Muscle layer of duodenum (tissue), 2 donors: ENCODE data around the gene PDE8B.
A peak's percentile ranks its signal among the peaks of the same experiment; 100 is the strongest.

Experiments used
- H3K27ac ChIP-seq: one replicate; pipeline ENCODE4 v1.7.0; 2013; ENCODE audit warnings: mild to moderate bottlenecking, low read length
- H3K27me3 ChIP-seq: one replicate; pipeline ENCODE4 v1.7.0; 2013; ENCODE audit warnings: low read depth, mild to moderate bottlenecking, control low read depth, low read length
- H3K36me3 ChIP-seq, 2 donors: one replicate each; pipeline ENCODE4 v1.7.0; 2013; ENCODE audit warnings: low read length in 2 of 2, control low read depth in 1 of 2, mild to moderate bottlenecking in 1 of 2; ENCODE audit not compliant: insufficient read depth in 2 of 2, control insufficient read depth in 1 of 2
- H3K4me1 ChIP-seq, 2 donors: one replicate each; pipeline ENCODE4 v1.7.0; 2013; ENCODE audit warnings: low read length in 2 of 2, mild to moderate bottlenecking in 2 of 2, control low read depth in 1 of 2, moderate library complexity in 1 of 2; ENCODE audit not compliant: insufficient read depth in 2 of 2, control insufficient read depth in 1 of 2
- H3K4me3 ChIP-seq, 2 donors: one replicate each; pipeline ENCODE4 v1.7.0; 2013; ENCODE audit warnings: low read length in 2 of 2, low read depth in 1 of 2, mild to moderate bottlenecking in 1 of 2
- H3K9me3 ChIP-seq, 2 donors: one replicate each; pipeline ENCODE4 v1.7.0; 2013; ENCODE audit warnings: low read length in 2 of 2, control low read depth in 1 of 2, mild to moderate bottlenecking in 1 of 2; ENCODE audit not compliant: control insufficient read depth in 1 of 2
- donor health status: healthy.

PDE8B gene

DNA sequence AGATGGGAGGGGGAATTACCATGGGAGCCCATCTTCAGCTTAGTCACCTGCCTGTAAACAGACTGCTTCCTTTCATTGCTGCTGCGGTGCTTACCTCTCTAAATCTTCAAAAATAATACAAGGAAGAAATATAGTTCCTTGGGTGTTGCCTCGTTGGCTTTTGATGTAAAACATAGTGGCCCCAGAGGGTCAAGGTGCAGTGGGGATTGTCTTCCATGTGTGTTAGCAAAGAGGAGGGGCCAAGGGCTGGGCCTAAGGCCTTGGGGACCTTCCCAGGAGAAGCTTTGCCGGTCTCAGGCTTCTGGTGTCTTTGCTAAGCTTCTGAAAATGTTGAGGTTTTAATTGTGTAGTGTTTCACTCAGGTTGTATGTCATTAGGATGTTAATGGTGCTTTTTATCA lies 90.0 kb downstream of the PDE8B start:
- H3K9me3 ChIP-seq = no peaks in the 10 kb centered on the region

DNA sequence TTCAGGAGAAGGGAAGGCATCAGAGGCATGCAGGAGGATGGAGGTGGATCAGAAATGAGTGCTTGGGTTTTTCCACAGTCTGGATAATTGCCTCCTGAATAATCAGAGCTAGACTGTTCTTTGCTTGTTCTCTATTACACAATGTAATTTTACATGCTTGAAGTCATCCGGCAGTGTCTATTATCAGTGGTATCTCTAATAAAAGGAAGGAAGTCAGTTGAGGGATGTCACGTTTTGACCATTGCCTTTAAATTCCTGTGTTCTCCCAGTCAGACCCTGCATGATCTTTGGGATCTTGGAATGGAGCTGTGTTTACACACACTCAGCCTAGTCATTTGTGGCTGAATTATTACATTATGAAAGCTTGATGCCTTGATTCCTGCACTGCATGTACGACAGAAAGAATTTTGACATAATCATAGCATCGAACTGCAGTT lies 91.0 kb downstream of the PDE8B start:
- Histone ChIP-seq H3K4me1 (peaks cover 0 to 8% of the 10 kb centered on the region in 2 donors), H3K27ac (no peak overlapping the region), H3K4me3 (no peak overlapping the region), H3K36me3 (no peaks in the 10 kb centered on the region), H3K27me3 (no peaks in the 10 kb centered on the region), H3K9me3 (no peaks in the 10 kb centered on the region)

More for the DNA sequence above, 90.0 kb downstream of the PDE8B start:
- Histone ChIP-seq H3K4me1 (no peaks in the 10 kb centered on the region), H3K36me3 (no peaks in the 10 kb centered on the region), H3K27me3 (no peaks in the 10 kb centered on the region), H3K27ac (no peak overlapping the region), H3K4me3 (no peak overlapping the region)

GRCh38 chr5:77302247-77302646 lies 91.8 kb downstream of the PDE8B start:
- Histone ChIP-seq H3K9me3 (no peaks in the 10 kb centered on the region), H3K4me3 (no peak overlapping the region), H3K27ac (no peak overlapping the region), H3K27me3 (no peaks in the 10 kb centered on the region), H3K36me3 (no peaks in the 10 kb centered on the region), H3K4me1 (peaks cover 0 to 15% of the 10 kb centered on the region in 2 donors)

GRCh38 chr5:77302653-77303052 lies 92.2 kb downstream of the PDE8B start:
- Histone ChIP-seq H3K4me1 (peaks cover 0 to 19% of the 10 kb centered on the region in 2 donors), H3K9me3 (no peaks in the 10 kb centered on the region), H3K4me3 (no peak overlapping the region), H3K27me3 (no peaks in the 10 kb centered on the region), H3K36me3 (no peaks in the 10 kb centered on the region), H3K27ac (no peak overlapping the region)

GRCh38 chr5:77304388-77304787 lies 93.9 kb downstream of the PDE8B start:
- no peaks in the 10 kb centered on the region for H3K9me3 ChIP-seq
- H3K27ac ChIP-seq = no peak overlapping the region
- no peak overlapping the region for H3K4me3 ChIP-seq
- H3K27me3 ChIP-seq = no peaks in the 10 kb centered on the region
- H3K4me1 ChIP-seq = peaks cover 0 to 26% of the 10 kb centered on the region in 2 donors
- no peaks in the 10 kb centered on the region for H3K36me3 ChIP-seq

DNA sequence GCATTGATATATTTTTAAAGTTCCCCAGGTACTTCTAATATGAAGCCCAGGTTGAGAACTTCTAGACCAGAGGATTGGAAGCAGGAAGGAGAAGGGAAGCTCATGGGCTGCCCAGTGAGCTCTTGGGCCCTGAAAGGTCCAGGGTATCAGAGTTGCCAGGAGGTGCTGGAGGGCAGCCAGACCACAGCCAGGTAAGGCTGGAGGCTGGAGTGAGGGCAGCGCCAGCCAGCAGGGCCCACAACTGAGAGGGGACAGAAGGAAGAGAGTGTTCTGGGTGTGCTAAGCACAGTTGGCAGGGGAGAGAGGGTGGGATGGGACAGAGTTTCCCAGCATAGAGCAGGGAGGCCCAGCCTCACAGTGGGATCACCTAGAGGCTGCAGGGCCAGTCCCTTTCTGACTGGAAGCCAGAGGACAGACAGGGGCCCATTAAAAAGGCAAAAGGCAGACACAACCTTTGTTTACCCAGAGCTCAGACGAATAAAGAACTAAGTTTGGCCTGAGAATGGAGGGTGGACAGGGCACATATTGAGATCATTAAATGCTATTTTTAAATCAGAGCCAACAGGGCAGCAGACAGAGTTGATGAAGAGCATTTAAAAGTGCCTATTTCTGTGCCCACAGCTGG lies 94.9 kb downstream of the PDE8B start:
- no peaks in the 10 kb centered on the region for H3K27me3 ChIP-seq
- H3K27ac ChIP-seq = peak overlapping the region; percentile 46
- peaks cover 0 to 26% of the 10 kb centered on the region in 2 donors for H3K4me1 ChIP-seq
- no peaks in the 10 kb centered on the region for H3K9me3 ChIP-seq
- no peaks in the 10 kb centered on the region for H3K36me3 ChIP-seq
- no peak overlapping the region for H3K4me3 ChIP-seq

DNA sequence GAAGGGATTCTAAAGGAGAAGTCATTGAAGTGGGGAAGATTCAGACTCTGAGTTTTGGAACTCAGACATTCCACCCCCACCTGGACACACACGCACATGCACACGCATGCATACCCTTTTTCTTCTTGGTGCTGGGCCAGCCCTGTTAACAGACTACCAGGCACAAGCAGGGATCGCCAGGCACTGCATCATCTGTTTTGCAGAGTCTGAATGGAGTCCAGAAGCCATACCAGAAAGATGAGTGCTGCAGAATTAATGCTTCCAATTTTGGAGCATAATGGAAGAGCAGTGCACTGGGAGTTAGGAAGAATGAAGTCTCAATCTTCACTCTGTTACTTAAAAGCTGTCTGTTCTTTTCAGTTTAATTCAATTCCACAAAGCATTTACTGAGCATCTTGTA lies 95.5 kb downstream of the PDE8B start:
- Histone ChIP-seq H3K9me3 (no peaks in the 10 kb centered on the region), H3K27ac (no peak overlapping the region)

GRCh38 chr5:77306531-77306930 lies 96.1 kb downstream of the PDE8B start:
- H3K4me1 ChIP-seq = peaks cover 0 to 26% of the 10 kb centered on the region in 2 donors
- H3K36me3 ChIP-seq = no peaks in the 10 kb centered on the region
- no peaks in the 10 kb centered on the region for H3K9me3 ChIP-seq
- H3K4me3 ChIP-seq = no peak overlapping the region
- no peaks in the 10 kb centered on the region for H3K27me3 ChIP-seq
- no peak overlapping the region for H3K27ac ChIP-seq

More for the DNA sequence above, 95.5 kb downstream of the PDE8B start:
- no peaks in the 10 kb centered on the region for H3K36me3 ChIP-seq
- no peak overlapping the region for H3K4me3 ChIP-seq
- H3K4me1 ChIP-seq = peaks cover 0 to 26% of the 10 kb centered on the region in 2 donors
- no peaks in the 10 kb centered on the region for H3K27me3 ChIP-seq

- no peaks in the 10 kb centered on the region for H3K36me3 ChIP-seq
- no peaks in the 10 kb centered on the region for H3K27me3 ChIP-seq
- H3K27ac ChIP-seq = no peak overlapping the region
- no peaks in the 10 kb centered on the region for H3K9me3 ChIP-seq
- H3K4me3 ChIP-seq = no peak overlapping the region
- H3K4me1 ChIP-seq = peaks cover 0 to 26% of the 10 kb centered on the region in 2 donors
Observed at GRCh38 chr5:77308154-77308960, 97.9 kb downstream of the PDE8B start.

- Histone ChIP-seq H3K27me3 (no peaks in the 10 kb centered on the region), H3K9me3 (no peaks in the 10 kb centered on the region), H3K4me3 (no peak overlapping the region), H3K36me3 (no peaks in the 10 kb centered on the region), H3K27ac (no peak overlapping the region), H3K4me1 (peaks cover 0 to 26% of the 10 kb centered on the region in 2 donors)
Observed at GRCh38 chr5:77309140-77309539, 98.7 kb downstream of the PDE8B start.

- H3K4me1 ChIP-seq = peaks cover 0 to 26% of the 10 kb centered on the region in 2 donors
- no peak overlapping the region for H3K4me3 ChIP-seq
- H3K9me3 ChIP-seq = no peaks in the 10 kb centered on the region
- H3K27ac ChIP-seq = no peak overlapping the region
- no peaks in the 10 kb centered on the region for H3K27me3 ChIP-seq
- H3K36me3 ChIP-seq = no peaks in the 10 kb centered on the region
Observed at GRCh38 chr5:77310494-77311213, 100.2 kb downstream of the PDE8B start.
